ENCODE data around the gene SEMA4B.
A peak's percentile ranks its signal among the peaks of the same experiment; 100 is the strongest.

Gene SEMA4B

GRCh38 chr15:90207252-90207651 lies 6.1 kb downstream of the SEMA4B start:
- no peak for DNase-seq (ENCODE audit: low read depth)

- DNase-seq (ENCODE audit: low read depth), result no peak
Measured at GRCh38 chr15:90208356-90208755, 7.2 kb downstream of the SEMA4B start.

- no peak for DNase-seq (ENCODE audit: low read depth)
Measured at GRCh38 chr15:90209591-90209990, 8.5 kb downstream of the SEMA4B start.

- DNase-seq (ENCODE audit: low read depth), result no peak
Measured at GRCh38 chr15:90210593-90210992, 9.5 kb downstream of the SEMA4B start.

- no peak for DNase-seq (ENCODE audit: low read depth)
Measured at GRCh38 chr15:90211009-90211408, 9.9 kb downstream of the SEMA4B start.

GRCh38 chr15:90211440-90212143 lies 10.5 kb downstream of the SEMA4B start:
- no peak for DNase-seq (ENCODE audit: low read depth)

GRCh38 chr15:90212221-90213098 lies 11.3 kb downstream of the SEMA4B start:
- DNase-seq (ENCODE audit: low read depth), result no peak

- DNase-seq (ENCODE audit: low read depth), result no peak
Measured at GRCh38 chr15:90213122-90213817, 12.1 kb downstream of the SEMA4B start.

- DNase-seq (ENCODE audit: low read depth), result no peak
Measured at GRCh38 chr15:90213818-90214204, 12.7 kb downstream of the SEMA4B start.

- DNase-seq (ENCODE audit: low read depth), result no peak
Measured at GRCh38 chr15:90214553-90215196, 13.5 kb downstream of the SEMA4B start.

GRCh38 chr15:90217671-90218394 lies 16.7 kb downstream of the SEMA4B start:
- no peak for DNase-seq (ENCODE audit: low read depth)

- no peak for DNase-seq (ENCODE audit: low read depth)
Measured at GRCh38 chr15:90219421-90220141, 18.5 kb downstream of the SEMA4B start.

GRCh38 chr15:90221246-90221900 lies 20.2 kb downstream of the SEMA4B start:
- peak; percentile 81 for DNase-seq (ENCODE audit: low read depth)

- DNase-seq (ENCODE audit: low read depth), result no peak
Measured at GRCh38 chr15:90222547-90222946, 21.4 kb downstream of the SEMA4B start.

- DNase-seq (ENCODE audit: low read depth), result no peak
Measured at GRCh38 chr15:90223441-90224165, 22.5 kb downstream of the SEMA4B start.

GRCh38 chr15:90225047-90225446 lies 23.9 kb downstream of the SEMA4B start:
- no peak for DNase-seq (ENCODE audit: low read depth)

GRCh38 chr15:90225504-90226234 lies 24.5 kb downstream of the SEMA4B start:
- DNase-seq (ENCODE audit: low read depth), result no peak

- no peak for DNase-seq (ENCODE audit: low read depth)
Measured at GRCh38 chr15:90227336-90227735, 26.2 kb downstream of the SEMA4B start.
